GM20431 (cell line): ENCODE measurements around the gene DDIT4L.
"Not testable (repeated sequence)": the region's sequence is repeated elsewhere in the genome, so short reads cannot be mapped to it uniquely, and the experiment has no call there.

Experiments
- in situ Hi-C: fragments of 300-500 bp; cut with MseI, MboI; formaldehyde crosslinking; loops from one replicate; pipeline ENCODE4 v1.15.0; 2020; ENCODE audit warnings: low sequenced_read_pairs; ENCODE audit not compliant: unreplicated experiment

The DDIT4L gene

GRCh38 chr4:100168521-100168920 lies 21.7 kb downstream of the DDIT4L start:
- in situ Hi-C loops = no loop called here

GRCh38 chr4:100166297-100167039 lies 23.8 kb downstream of the DDIT4L start:
- in situ Hi-C loops = no loop called here

GRCh38 chr4:100165809-100166208 lies 24.5 kb downstream of the DDIT4L start:
- in situ Hi-C loops = no loop called here

- in situ Hi-C loops = no loop called here
Observed at GRCh38 chr4:100164808-100165760, 25.2 kb downstream of the DDIT4L start.

- in situ Hi-C loops = no loop called here
Observed at GRCh38 chr4:100162027-100162685, 28.1 kb downstream of the DDIT4L start.

GRCh38 chr4:100149190-100149589 lies 41.1 kb downstream of the DDIT4L start:
- in situ Hi-C loops = no loop called here

GRCh38 chr4:100147684-100148083 lies 42.6 kb downstream of the DDIT4L start:
- in situ Hi-C loops = no loop called here

GRCh38 chr4:100147198-100147597 lies 43.1 kb downstream of the DDIT4L start:
- in situ Hi-C loops = no loop called here

- in situ Hi-C loops = no loop called here
Observed at GRCh38 chr4:100146756-100147155, 43.5 kb downstream of the DDIT4L start.

- in situ Hi-C loops = not testable (repeated sequence)
Observed at GRCh38 chr4:100137320-100137719, 52.9 kb downstream of the DDIT4L start.
